ENCODE measurements around the gene ITPKC. TPM values are rescaled to one million over a fixed set of nuclear protein-coding genes. Genes with fewer than 3 reads are reported as not detected.
A peak's percentile ranks its signal among the peaks of the same experiment; 100 is the strongest.

Gene ITPKC
- polyA plus RNA-seq, 4 donors: 22.7 to 36.5 (median 25.5) TPM

DNA sequence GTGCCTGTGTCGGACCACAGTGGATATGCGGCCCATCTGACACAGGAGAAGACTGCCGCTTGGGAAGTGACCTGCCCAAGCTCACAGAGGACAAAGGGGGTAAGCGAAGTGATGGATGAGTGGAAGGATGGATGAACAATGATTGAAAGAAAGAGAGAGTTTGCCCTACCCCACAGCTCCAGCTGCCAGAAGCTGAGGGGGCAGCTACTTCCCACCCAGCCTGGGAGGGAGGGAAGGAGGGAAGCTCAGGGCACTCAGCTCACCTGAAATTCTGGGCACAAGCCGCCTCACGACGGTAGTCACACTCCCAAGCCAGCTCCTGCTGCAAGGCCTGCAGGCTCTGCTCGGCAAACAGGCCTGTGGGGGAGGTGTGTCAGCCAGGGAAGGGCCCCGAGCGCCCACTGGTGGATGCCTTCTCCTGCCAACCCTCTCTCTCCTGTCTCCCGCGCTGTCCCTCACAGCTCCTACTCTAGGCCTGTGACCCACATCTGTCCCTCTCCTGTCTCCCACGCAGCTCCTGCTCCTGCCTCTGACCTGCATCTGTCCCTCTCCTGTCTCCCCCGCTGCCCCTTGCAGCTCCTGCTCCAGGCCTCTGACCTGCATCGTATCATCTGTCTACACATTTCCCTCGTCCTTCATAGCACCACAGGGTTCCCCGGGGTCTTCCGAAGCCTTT, 14.4 kb upstream of the ITPKC start:
- Histone ChIP-seq H3K4me1 (ENCODE audit: control insufficient read depth in 3 of 3, insufficient read depth in 2 of 3, low read depth in 1 of 3, low read length in 2 of 3) (no peaks in the 10 kb centered on the region), H3K9me3 (ENCODE audit: control insufficient read depth in 2 of 2, insufficient read depth in 1 of 2, low read depth in 1 of 2, low read length in 1 of 2) (no peaks in the 10 kb centered on the region), H3K27ac (ENCODE audit: low read depth in 1 of 3, low read length in 2 of 3) (no peak overlapping the region), H3K27me3 (ENCODE audit: control insufficient read depth in 3 of 3, insufficient read depth in 3 of 3, low read length in 3 of 3) (no peaks in the 10 kb centered on the region), H3K36me3 (ENCODE audit: control insufficient read depth in 3 of 3, insufficient read depth in 2 of 3, low read depth in 1 of 3, low read length in 3 of 3) (peaks cover 16 to 87% (median 24%) of the 10 kb centered on the region in 3 donors), H3K4me3 (ENCODE audit: low read depth in 1 of 3, low read length in 3 of 3) (no peak overlapping the region)
- FAIRE-seq (no peak), DNase-seq (peak in 1 of 2 donors; percentile 68)
- 72 to 84% (median 84%) methylated on average over 15 to 18 of the region's 18 CpGs for WGBS, 3 donors

DNA sequence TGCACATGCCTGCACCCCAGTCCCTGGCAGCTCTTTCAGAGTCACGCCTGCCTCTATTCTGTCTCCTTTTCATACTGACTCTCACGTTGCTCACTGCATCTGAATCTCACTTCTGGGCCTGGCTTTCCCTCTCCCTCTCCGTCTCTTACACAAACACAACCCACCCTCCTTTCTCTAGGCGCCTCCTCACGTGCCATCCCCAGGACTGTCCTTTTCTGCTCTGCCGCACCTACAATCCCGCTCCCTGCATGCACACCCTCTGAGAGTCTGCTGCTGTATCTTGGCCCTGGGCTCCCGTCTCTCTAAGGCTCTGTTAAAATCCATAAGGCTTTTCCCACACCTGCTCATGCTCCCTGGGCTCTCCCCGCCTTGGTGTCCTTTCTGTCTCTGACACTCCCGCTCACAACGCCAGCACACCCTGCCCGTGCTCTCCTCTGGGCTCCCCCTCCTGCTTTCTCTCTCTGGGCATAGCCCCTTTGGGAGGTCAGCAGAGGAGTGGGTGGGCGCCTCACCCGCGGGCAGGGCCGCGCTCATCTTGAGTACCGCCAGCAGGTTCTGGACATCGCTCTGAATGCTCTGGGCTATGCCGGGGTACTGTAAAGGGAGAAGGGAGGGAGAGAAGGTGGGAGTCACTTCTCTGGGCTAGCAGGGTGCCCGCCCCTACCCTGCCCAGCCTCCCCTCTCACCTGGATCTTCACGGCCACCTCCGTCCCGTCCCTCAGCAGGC, 13.7 kb upstream of the ITPKC start:
- no peak for FAIRE-seq
- H3K36me3 ChIP-seq (ENCODE audit: control insufficient read depth in 3 of 3, insufficient read depth in 2 of 3, low read depth in 1 of 3, low read length in 3 of 3): peaks cover 17 to 89% (median 26%) of the 10 kb centered on the region in 3 donors

DNA sequence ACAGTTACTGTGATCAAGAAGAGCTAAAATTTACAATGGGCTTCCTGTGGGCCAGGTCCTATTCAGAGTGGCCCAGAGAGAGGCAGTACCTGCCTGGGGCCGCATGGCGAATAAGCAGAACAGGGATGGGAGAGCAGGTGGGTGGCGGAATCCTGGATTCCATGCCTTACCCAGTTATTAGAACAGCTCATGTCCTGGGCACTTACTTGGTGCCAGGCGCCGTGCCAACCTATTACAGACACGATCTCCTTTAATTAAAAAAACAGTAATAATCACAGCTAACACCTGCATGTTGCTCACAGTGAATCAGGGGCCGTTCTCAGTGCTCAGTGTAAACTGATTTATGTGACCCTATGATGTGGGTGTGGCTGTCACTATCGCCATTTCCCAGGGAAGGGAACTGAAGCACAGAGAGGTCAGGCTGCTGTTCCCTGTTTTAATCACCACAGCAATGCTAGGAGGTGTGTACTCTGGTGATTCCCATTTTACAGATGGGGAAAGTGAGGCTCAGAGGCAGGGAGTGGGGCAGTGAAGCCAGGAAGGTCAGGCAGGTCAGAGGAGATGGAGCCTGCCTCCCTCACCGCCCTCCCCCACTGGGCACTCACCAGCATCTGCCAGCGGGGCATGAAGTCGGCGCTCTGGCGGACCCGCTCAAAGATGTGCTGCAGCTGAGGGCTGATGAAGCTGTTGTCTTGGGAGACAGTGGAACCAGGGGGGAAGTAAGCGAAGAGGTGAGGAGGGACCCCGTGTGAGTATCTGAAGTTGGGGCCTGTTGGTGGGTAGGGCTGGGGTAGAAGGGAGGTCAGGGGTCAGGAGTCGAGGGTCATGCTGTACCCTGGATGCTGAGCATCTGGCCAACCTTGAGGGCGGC, 12.2 kb upstream of the ITPKC start:
- Histone ChIP-seq H3K4me3 (ENCODE audit: low read depth in 1 of 3, low read length in 3 of 3) (no peak overlapping the region), H3K9me3 (ENCODE audit: control insufficient read depth in 2 of 2, insufficient read depth in 1 of 2, low read depth in 1 of 2, low read length in 1 of 2) (no peaks in the 10 kb centered on the region), H3K36me3 (ENCODE audit: control insufficient read depth in 3 of 3, insufficient read depth in 2 of 3, low read depth in 1 of 3, low read length in 3 of 3) (peaks cover 15 to 87% (median 28%) of the 10 kb centered on the region in 3 donors), H3K4me1 (ENCODE audit: control insufficient read depth in 3 of 3, insufficient read depth in 2 of 3, low read depth in 1 of 3, low read length in 2 of 3) (no peaks in the 10 kb centered on the region), H3K27ac (ENCODE audit: low read depth in 1 of 3, low read length in 2 of 3) (no peak overlapping the region), H3K27me3 (ENCODE audit: control insufficient read depth in 3 of 3, insufficient read depth in 3 of 3, low read length in 3 of 3) (no peaks in the 10 kb centered on the region)
- no peak for FAIRE-seq
- WGBS, 3 donors: 88 to 89% (median 89%) methylated on average over 18 of the region's 18 CpGs
- no peak for DNase-seq

More for the DNA sequence above, 13.7 kb upstream of the ITPKC start:
- no peaks in the 10 kb centered on the region for H3K4me1 ChIP-seq (ENCODE audit: control insufficient read depth in 3 of 3, insufficient read depth in 2 of 3, low read depth in 1 of 3, low read length in 2 of 3)
- H3K9me3 ChIP-seq (ENCODE audit: control insufficient read depth in 2 of 2, insufficient read depth in 1 of 2, low read depth in 1 of 2, low read length in 1 of 2): no peaks in the 10 kb centered on the region
- H3K27ac ChIP-seq (ENCODE audit: low read depth in 1 of 3, low read length in 2 of 3): no peak overlapping the region
- no peaks in the 10 kb centered on the region for H3K27me3 ChIP-seq (ENCODE audit: control insufficient read depth in 3 of 3, insufficient read depth in 3 of 3, low read length in 3 of 3)
- no peak for DNase-seq
- WGBS, 3 donors: 94 to 96% (median 95%) methylated on average over 21 to 24 of the region's 24 CpGs
- no peak overlapping the region for H3K4me3 ChIP-seq (ENCODE audit: low read depth in 1 of 3, low read length in 3 of 3)

DNA sequence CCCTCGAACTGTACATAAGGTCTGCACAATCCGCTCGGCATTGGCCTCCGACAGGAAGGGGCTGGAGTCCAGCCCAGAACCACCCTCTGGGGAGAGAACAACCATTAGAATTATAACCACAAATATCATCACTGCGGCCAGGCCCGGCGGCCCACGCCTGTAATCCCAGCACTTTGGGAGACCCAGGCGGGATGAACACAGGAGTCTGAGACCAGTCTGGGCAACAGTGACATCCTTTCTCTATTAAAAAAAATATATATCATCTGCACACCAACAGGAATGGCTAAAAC, 11.6 kb upstream of the ITPKC start:
- no peak for FAIRE-seq
- no peak for DNase-seq
- H3K4me1 ChIP-seq (ENCODE audit: control insufficient read depth in 3 of 3, insufficient read depth in 2 of 3, low read depth in 1 of 3, low read length in 2 of 3): no peaks in the 10 kb centered on the region
- H3K27ac ChIP-seq (ENCODE audit: low read depth in 1 of 3, low read length in 2 of 3): no peak overlapping the region
- no peaks in the 10 kb centered on the region for H3K27me3 ChIP-seq (ENCODE audit: control insufficient read depth in 3 of 3, insufficient read depth in 3 of 3, low read length in 3 of 3)
- peaks cover 15 to 85% (median 28%) of the 10 kb centered on the region in 3 donors for H3K36me3 ChIP-seq (ENCODE audit: control insufficient read depth in 3 of 3, insufficient read depth in 2 of 3, low read depth in 1 of 3, low read length in 3 of 3)
- no peaks in the 10 kb centered on the region for H3K9me3 ChIP-seq (ENCODE audit: control insufficient read depth in 2 of 2, insufficient read depth in 1 of 2, low read depth in 1 of 2, low read length in 1 of 2)
- WGBS, 3 donors: 91 to 97% (median 94%) methylated on average over 9 of the region's 9 CpGs
- H3K4me3 ChIP-seq (ENCODE audit: low read depth in 1 of 3, low read length in 3 of 3): no peak overlapping the region

DNA sequence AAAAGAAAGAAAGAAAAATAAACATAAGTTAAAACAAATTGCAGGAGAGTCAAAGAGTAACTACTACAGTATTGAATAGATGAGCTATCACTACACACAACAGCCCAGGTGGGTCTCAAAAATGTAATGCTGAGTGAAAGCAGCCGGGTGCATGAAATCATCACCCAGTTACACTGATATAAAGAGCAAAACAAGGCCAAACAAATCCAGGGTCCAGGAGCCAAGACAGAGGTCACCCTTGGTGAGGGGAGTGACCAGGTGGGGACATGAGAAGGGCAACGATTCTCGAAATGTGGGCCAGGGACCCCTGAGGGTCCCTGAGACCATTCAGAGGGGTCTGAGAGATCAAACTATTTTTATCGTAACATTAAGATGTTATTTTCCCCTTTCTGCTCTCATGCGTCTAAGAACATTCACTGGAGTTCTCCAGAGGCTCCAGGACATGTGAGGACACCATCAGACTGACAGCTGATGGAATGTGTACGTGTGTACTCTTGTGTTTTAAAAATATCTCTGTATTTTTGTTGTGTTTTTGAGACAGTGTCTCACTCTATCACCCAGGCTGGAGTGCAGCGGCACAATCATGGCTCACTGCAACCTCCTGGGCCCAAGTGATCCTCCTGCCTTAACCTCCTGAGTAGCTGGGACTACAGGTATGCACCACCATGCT, 10.8 kb upstream of the ITPKC start:
- Histone ChIP-seq H3K27me3 (ENCODE audit: control insufficient read depth in 3 of 3, insufficient read depth in 3 of 3, low read length in 3 of 3) (no peaks in the 10 kb centered on the region), H3K9me3 (ENCODE audit: control insufficient read depth in 2 of 2, insufficient read depth in 1 of 2, low read depth in 1 of 2, low read length in 1 of 2) (no peaks in the 10 kb centered on the region), H3K4me1 (ENCODE audit: control insufficient read depth in 3 of 3, insufficient read depth in 2 of 3, low read depth in 1 of 3, low read length in 2 of 3) (no peaks in the 10 kb centered on the region), H3K4me3 (ENCODE audit: low read depth in 1 of 3, low read length in 3 of 3) (no peak overlapping the region), H3K27ac (ENCODE audit: low read depth in 1 of 3, low read length in 2 of 3) (no peak overlapping the region), H3K36me3 (ENCODE audit: control insufficient read depth in 3 of 3, insufficient read depth in 2 of 3, low read depth in 1 of 3, low read length in 3 of 3) (peaks cover 15 to 85% (median 28%) of the 10 kb centered on the region in 3 donors)
- no peak for DNase-seq
- WGBS, 3 donors: 90 to 96% (median 92%) methylated on average over 7 of the region's 7 CpGs
- no peak for FAIRE-seq

DNA sequence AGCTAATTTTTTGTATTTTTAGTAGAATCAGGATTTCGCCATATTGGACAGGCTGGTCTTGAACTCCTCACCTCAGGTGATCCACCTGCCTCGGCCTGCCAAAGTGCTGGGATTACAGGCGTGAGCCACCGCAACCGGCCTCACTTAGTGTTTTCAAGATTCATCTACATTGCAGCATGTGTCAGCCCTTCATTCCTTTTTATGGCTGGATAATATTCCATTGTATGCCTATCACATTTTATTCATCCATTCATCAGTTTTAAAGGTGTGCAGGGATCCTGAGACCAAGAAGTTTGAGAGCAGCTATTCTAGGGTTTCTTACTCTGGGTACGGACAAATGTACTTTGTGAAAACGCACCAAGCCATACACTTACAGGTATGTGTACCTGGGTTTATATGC, 9.3 kb upstream of the ITPKC start:
- no peaks in the 10 kb centered on the region for H3K4me1 ChIP-seq (ENCODE audit: control insufficient read depth in 3 of 3, insufficient read depth in 2 of 3, low read depth in 1 of 3, low read length in 2 of 3)
- H3K27me3 ChIP-seq (ENCODE audit: control insufficient read depth in 3 of 3, insufficient read depth in 3 of 3, low read length in 3 of 3): no peaks in the 10 kb centered on the region
- peaks cover 10 to 81% (median 20%) of the 10 kb centered on the region in 3 donors for H3K36me3 ChIP-seq (ENCODE audit: control insufficient read depth in 3 of 3, insufficient read depth in 2 of 3, low read depth in 1 of 3, low read length in 3 of 3)
- H3K9me3 ChIP-seq (ENCODE audit: control insufficient read depth in 2 of 2, insufficient read depth in 1 of 2, low read depth in 1 of 2, low read length in 1 of 2): no peaks in the 10 kb centered on the region
- FAIRE-seq (no peak), DNase-seq (no peak)
- no peak overlapping the region for H3K27ac ChIP-seq (ENCODE audit: low read depth in 1 of 3, low read length in 2 of 3)
- 96 to 97% (median 97%) methylated on average over 7 of the region's 7 CpGs for WGBS, 3 donors
- no peak overlapping the region for H3K4me3 ChIP-seq (ENCODE audit: low read depth in 1 of 3, low read length in 3 of 3)

DNA sequence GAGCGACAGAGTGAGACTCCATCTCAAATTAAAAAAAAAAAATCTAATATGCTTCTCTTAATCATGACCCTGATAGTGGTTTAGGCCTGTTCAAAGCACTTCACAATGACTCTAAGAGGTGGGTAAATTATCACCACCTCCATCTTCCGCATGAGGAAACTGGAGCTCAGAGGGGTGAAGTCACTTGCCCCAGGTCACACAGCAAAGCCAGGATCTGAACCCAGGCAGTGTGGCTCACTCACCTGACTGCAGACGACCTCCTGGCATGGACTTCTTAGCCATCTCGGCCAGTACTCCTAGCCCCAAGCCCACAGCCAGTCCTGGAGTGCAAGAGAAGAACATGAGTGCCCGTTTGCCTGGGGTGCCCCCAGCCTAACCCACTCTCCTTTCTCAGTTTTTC, 7.1 kb upstream of the ITPKC start:
- FAIRE-seq (no peak), DNase-seq (no peak)
- Histone ChIP-seq H3K4me1 (ENCODE audit: control insufficient read depth in 3 of 3, insufficient read depth in 2 of 3, low read depth in 1 of 3, low read length in 2 of 3) (peaks cover 0 to 6% (median 2%) of the 10 kb centered on the region in 3 donors), H3K27me3 (ENCODE audit: control insufficient read depth in 3 of 3, insufficient read depth in 3 of 3, low read length in 3 of 3) (no peaks in the 10 kb centered on the region), H3K36me3 (ENCODE audit: control insufficient read depth in 3 of 3, insufficient read depth in 2 of 3, low read depth in 1 of 3, low read length in 3 of 3) (peaks cover 6 to 66% (median 16%) of the 10 kb centered on the region in 3 donors), H3K9me3 (ENCODE audit: control insufficient read depth in 2 of 2, insufficient read depth in 1 of 2, low read depth in 1 of 2, low read length in 1 of 2) (no peaks in the 10 kb centered on the region), H3K27ac (ENCODE audit: low read depth in 1 of 3, low read length in 2 of 3) (no peak overlapping the region), H3K4me3 (ENCODE audit: low read depth in 1 of 3, low read length in 3 of 3) (no peak overlapping the region)
- WGBS, 3 donors: 92 to 96% (median 93%) methylated on average over 5 of the region's 5 CpGs

DNA sequence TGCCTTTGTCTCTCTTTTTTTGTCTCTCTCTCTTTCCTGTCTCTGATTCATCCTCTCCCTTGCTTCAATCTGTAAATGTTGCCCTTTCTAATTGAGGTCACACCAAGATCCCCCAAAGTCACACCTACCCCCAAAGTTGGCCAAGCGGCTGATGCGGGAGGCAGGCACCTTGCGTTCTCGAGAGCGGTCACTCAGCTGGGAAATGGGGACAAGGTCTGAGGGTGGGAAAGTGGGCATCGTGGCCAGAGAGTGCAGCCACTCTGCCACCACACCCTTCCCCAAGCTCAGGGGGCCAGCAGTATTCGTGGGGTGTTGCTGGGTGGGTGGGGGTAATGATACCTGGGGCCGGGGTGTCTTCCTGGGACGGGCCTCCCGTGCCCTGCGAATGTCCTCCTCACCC, 3.0 kb upstream of the ITPKC start:
- 76 to 83% (median 81%) methylated on average over 11 of the region's 11 CpGs for WGBS, 3 donors
- Histone ChIP-seq H3K4me3 (ENCODE audit: low read depth in 1 of 3, low read length in 3 of 3) (peak overlapping the region in 1 of 3 donors; percentile 57), H3K27ac (ENCODE audit: low read depth in 1 of 3, low read length in 2 of 3) (peak overlapping the region in 2 of 3 donors; percentile 99), H3K4me1 (ENCODE audit: control insufficient read depth in 3 of 3, insufficient read depth in 2 of 3, low read depth in 1 of 3, low read length in 2 of 3) (peaks cover 0 to 20% (median 2%) of the 10 kb centered on the region in 3 donors), H3K9me3 (ENCODE audit: control insufficient read depth in 2 of 2, insufficient read depth in 1 of 2, low read depth in 1 of 2, low read length in 1 of 2) (no peaks in the 10 kb centered on the region), H3K27me3 (ENCODE audit: control insufficient read depth in 3 of 3, insufficient read depth in 3 of 3, low read length in 3 of 3) (no peaks in the 10 kb centered on the region), H3K36me3 (ENCODE audit: control insufficient read depth in 3 of 3, insufficient read depth in 2 of 3, low read depth in 1 of 3, low read length in 3 of 3) (peaks cover 0 to 34% (median 2%) of the 10 kb centered on the region in 3 donors)
- no peak for DNase-seq
- FAIRE-seq: no peak
